IPS-NIHi7 (cell line): ENCODE measurements around the gene MCTP1.
"Not testable (repeated sequence)": the region's sequence is repeated elsewhere in the genome, so short reads cannot be mapped to it uniquely, and the experiment has no call there.

ENCODE experiments used
- DNase-seq: peaks from one replicate; pipeline ENCODE4 v3.0.0; 2012; ENCODE audit warnings: mixed read lengths; ENCODE audit errors: extremely low spot score

The MCTP1 gene

GRCh38 chr5:95184924-95185323, 100.0 kb downstream of the MCTP1 start:
- no peak for DNase-seq

GRCh38 chr5:95181644-95182043, 103.2 kb downstream of the MCTP1 start:
- no peak for DNase-seq

GRCh38 chr5:95178046-95178651, 106.7 kb downstream of the MCTP1 start:
- peak; percentile 68 for DNase-seq

- DNase-seq = no peak
Measured at GRCh38 chr5:95177456-95177855, 107.4 kb downstream of the MCTP1 start.

GRCh38 chr5:95175106-95175505, 109.8 kb downstream of the MCTP1 start:
- DNase-seq = no peak

GRCh38 chr5:95172659-95173058, 112.2 kb downstream of the MCTP1 start:
- no peak for DNase-seq

- DNase-seq = no peak
Measured at GRCh38 chr5:95164861-95165260, 120.0 kb downstream of the MCTP1 start.

- no peak for DNase-seq
Measured at GRCh38 chr5:95163079-95163478, 121.8 kb downstream of the MCTP1 start.

GRCh38 chr5:95162231-95162992, 122.5 kb downstream of the MCTP1 start:
- no peak for DNase-seq

- DNase-seq = no peak
Measured at GRCh38 chr5:95159603-95160002, 125.3 kb downstream of the MCTP1 start.

GRCh38 chr5:95155888-95156287, 129.0 kb downstream of the MCTP1 start:
- no peak for DNase-seq

- no peak for DNase-seq
Measured at GRCh38 chr5:95153511-95153910, 131.4 kb downstream of the MCTP1 start.

- DNase-seq = no peak
Measured at GRCh38 chr5:95152535-95152934, 132.4 kb downstream of the MCTP1 start.

GRCh38 chr5:95152131-95152530, 132.8 kb downstream of the MCTP1 start:
- no peak for DNase-seq

GRCh38 chr5:95151694-95152093, 133.2 kb downstream of the MCTP1 start:
- DNase-seq = no peak

GRCh38 chr5:95149387-95149786, 135.5 kb downstream of the MCTP1 start:
- no peak for DNase-seq

- DNase-seq = no peak
Measured at GRCh38 chr5:95148453-95148852, 136.4 kb downstream of the MCTP1 start.

- DNase-seq = not testable (repeated sequence)
Measured at GRCh38 chr5:95143858-95144257, 141.0 kb downstream of the MCTP1 start.

- no peak for DNase-seq
Measured at GRCh38 chr5:95142145-95142544, 142.7 kb downstream of the MCTP1 start.

GRCh38 chr5:95141141-95141540, 143.8 kb downstream of the MCTP1 start:
- DNase-seq = no peak

GRCh38 chr5:95134326-95134725, 150.6 kb downstream of the MCTP1 start:
- peak; percentile 16 for DNase-seq

- no peak for DNase-seq
Measured at GRCh38 chr5:95132096-95132495, 152.8 kb downstream of the MCTP1 start.

- DNase-seq = no peak
Measured at GRCh38 chr5:95130941-95131340, 154.0 kb downstream of the MCTP1 start.

- no peak for DNase-seq
Measured at GRCh38 chr5:95124731-95125130, 160.2 kb downstream of the MCTP1 start.
